SK-N-MC (cell line): ENCODE measurements around the gene ADAMTS7.

Experiments
- EZH2 ChIP-seq: fragments of 200-600 bp; sonication (generic); IDR thresholded peaks from one replicate; pipeline ENCODE4 v1.6.1; 2017; ENCODE audit warnings: antibody characterized with exemption
- FOXP2 ChIP-seq: optimal IDR thresholded peaks from 2 replicates; pipeline ENCODE3; 2011; ENCODE audit warnings: mild to moderate bottlenecking, moderate library complexity; ENCODE audit not compliant: insufficient read depth; ENCODE audit errors: extremely low read length, control extremely low read depth
- POLR2AphosphoS5 ChIP-seq: IDR thresholded peaks from 2 replicates; pipeline ENCODE4 v1.6.1; 2012; ENCODE audit warnings: mild to moderate bottlenecking, low read depth, low read length, borderline replicate concordance

DNA sequence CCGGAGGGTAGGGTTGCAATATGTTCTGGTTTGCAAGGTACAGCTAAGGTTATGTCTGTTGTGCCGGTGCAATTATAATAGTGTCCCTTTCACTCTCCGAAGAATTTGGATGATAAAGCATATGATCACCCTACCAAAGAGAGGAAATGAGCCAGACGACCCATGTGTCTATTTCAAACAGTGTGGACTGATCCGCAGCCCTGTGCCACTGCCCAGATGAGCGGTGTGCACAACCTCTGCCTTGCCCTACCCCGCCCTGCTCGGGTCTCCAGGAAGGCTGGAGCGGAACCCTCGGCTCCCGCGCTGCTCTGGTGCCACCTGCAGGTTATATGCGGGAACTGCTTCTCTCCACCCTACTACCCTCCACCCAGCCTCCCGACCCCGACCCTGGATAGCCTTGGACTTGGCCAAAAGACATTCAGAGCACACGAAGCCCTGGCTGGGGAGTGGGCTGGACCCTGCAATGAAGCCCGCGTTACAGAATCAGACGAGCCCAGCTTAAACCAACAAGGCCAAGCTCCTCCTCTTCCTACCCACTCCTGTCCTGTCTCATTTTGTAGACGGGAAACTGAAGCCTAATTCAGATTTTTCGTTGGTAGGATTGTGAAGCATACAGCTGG, 101.9 kb downstream of the ADAMTS7 start:
- no peak for TF ChIP-seq POLR2AphosphoS5
- TF ChIP-seq EZH2: no peak
- TF ChIP-seq FOXP2: no peak
